HG03460 (cell line): ENCODE results near the gene GDAP2.
"Not testable (repeated sequence)": the region's sequence is repeated elsewhere in the genome, so short reads cannot be mapped to it uniquely, and the experiment has no call there.

Experiments used
- ATAC-seq: cut with Tn5 transposase; IDR thresholded peaks from one replicate; pipeline ENCODE4 v1.9.1; 2021; ENCODE audit not compliant: unreplicated experiment

GDAP2 gene

GRCh38 chr1:117902944-117903343, 26.5 kb downstream of the GDAP2 start:
- no peak for ATAC-seq

GRCh38 chr1:117899801-117900200, 29.6 kb downstream of the GDAP2 start:
- ATAC-seq = no peak

- no peak for ATAC-seq
These were observed 31.9 kb downstream of the GDAP2 start for GRCh38 chr1:117897551-117897950.

GRCh38 chr1:117895482-117896114, 33.8 kb downstream of the GDAP2 start:
- peak; percentile 62 for ATAC-seq

- ATAC-seq = no peak
These were observed 35.3 kb downstream of the GDAP2 start for GRCh38 chr1:117894078-117894477.

GRCh38 chr1:117892512-117892911, 36.9 kb downstream of the GDAP2 start:
- ATAC-seq = no peak

GRCh38 chr1:117890452-117890851, 39.0 kb downstream of the GDAP2 start:
- no peak for ATAC-seq

- no peak for ATAC-seq
These were observed 43.2 kb downstream of the GDAP2 start for GRCh38 chr1:117886101-117886795.

GRCh38 chr1:117883616-117884015, 45.8 kb downstream of the GDAP2 start:
- no peak for ATAC-seq

GRCh38 chr1:117879284-117879683, 50.1 kb downstream of the GDAP2 start:
- ATAC-seq = no peak

GRCh38 chr1:117877823-117878222, 51.6 kb downstream of the GDAP2 start:
- no peak for ATAC-seq

- ATAC-seq = no peak
These were observed 58.4 kb downstream of the GDAP2 start for GRCh38 chr1:117871013-117871412.

- no peak for ATAC-seq
These were observed 67.7 kb downstream of the GDAP2 start for GRCh38 chr1:117861694-117862093.

- ATAC-seq = no peak
These were observed 68.4 kb downstream of the GDAP2 start for GRCh38 chr1:117860896-117861610.

GRCh38 chr1:117859901-117860300, 69.5 kb downstream of the GDAP2 start:
- no peak for ATAC-seq

- no peak for ATAC-seq
These were observed 72.0 kb downstream of the GDAP2 start for GRCh38 chr1:117857418-117857817.

- ATAC-seq = no peak
These were observed 76.4 kb downstream of the GDAP2 start for GRCh38 chr1:117852853-117853553.

- ATAC-seq = no peak
These were observed 77.7 kb downstream of the GDAP2 start for GRCh38 chr1:117851687-117852086.

- no peak for ATAC-seq
These were observed 82.6 kb downstream of the GDAP2 start for GRCh38 chr1:117846674-117847425.

GRCh38 chr1:117844478-117844877, 84.9 kb downstream of the GDAP2 start:
- not testable (repeated sequence) for ATAC-seq

GRCh38 chr1:117843791-117844190, 85.6 kb downstream of the GDAP2 start:
- no peak for ATAC-seq
